CD4-positive, alpha-beta T cell treated with Interleukin-15 for 4 hours (primary cell): ENCODE data around the gene ADAM11.
"Not testable (repeated sequence)": the region's sequence is repeated elsewhere in the genome, so short reads cannot be mapped to it uniquely, and the experiment has no call there.

Experiments used
- DNase-seq: peaks from one replicate; pipeline ENCODE4 v3.0.0-alpha.2; 2020; ENCODE audit warnings: low spot score

The ADAM11 gene, protein sequence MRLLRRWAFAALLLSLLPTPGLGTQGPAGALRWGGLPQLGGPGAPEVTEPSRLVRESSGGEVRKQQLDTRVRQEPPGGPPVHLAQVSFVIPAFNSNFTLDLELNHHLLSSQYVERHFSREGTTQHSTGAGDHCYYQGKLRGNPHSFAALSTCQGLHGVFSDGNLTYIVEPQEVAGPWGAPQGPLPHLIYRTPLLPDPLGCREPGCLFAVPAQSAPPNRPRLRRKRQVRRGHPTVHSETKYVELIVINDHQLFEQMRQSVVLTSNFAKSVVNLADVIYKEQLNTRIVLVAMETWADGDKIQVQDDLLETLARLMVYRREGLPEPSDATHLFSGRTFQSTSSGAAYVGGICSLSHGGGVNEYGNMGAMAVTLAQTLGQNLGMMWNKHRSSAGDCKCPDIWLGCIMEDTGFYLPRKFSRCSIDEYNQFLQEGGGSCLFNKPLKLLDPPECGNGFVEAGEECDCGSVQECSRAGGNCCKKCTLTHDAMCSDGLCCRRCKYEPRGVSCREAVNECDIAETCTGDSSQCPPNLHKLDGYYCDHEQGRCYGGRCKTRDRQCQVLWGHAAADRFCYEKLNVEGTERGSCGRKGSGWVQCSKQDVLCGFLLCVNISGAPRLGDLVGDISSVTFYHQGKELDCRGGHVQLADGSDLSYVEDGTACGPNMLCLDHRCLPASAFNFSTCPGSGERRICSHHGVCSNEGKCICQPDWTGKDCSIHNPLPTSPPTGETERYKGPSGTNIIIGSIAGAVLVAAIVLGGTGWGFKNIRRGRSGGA

GRCh38 chr17:44758414-44759085 is at the start of gene ADAM11:
Gene ADAM11, plus strand, starts transcription at chr17:44758988. Its CDS starts 212 bp downstream, at chr17:44759200.
- no peak for DNase-seq

DNA sequence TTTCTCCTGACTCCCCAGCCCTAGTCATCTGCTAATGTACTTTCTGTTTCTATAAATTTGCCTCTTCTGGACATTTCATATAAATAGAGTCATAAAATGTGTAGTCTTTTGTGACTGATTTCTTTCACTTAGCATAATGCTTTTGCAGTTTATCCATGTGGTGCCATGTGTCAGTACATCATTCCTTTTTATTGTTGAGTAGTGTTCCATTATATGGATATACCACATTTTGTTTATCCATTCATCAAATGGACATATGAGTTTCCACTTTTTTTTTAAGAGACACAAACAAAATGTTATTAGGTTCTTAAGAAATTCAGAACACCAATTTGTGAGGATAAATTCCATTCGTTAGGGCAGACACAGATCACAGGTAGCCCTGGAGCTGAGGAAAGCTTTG is 39.3 kb upstream of the ADAM11 start:
- DNase-seq, result no peak

- no peak for DNase-seq
Measured at GRCh38 chr17:44722254-44722653, 36.5 kb upstream of the ADAM11 start.

- DNase-seq, result not testable (repeated sequence)
Measured at GRCh38 chr17:44726121-44726520, 32.7 kb upstream of the ADAM11 start.

- no peak for DNase-seq
Measured at GRCh38 chr17:44733753-44734152, 25.0 kb upstream of the ADAM11 start.

DNA sequence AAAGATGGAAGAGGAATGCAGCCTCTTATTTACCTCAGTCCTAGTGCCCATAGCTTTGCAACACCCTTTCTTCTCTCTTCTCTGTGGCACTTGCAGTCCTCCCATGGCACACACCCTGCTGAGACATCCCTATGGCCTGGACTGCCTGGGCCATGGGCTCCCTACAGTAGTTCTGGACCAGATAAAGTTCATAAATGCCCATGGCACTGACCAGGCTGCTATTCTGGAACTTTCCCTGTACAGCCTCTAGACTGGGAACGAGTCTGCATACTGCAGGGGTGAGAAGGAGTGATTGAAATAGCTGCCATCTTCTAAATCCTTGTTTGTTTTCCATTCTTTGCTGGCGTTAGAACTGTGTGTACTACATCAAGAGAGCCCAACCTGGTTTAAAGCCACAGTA is 24.5 kb upstream of the ADAM11 start:
- DNase-seq, result no peak

- DNase-seq, result no peak
Measured at GRCh38 chr17:44736551-44737240, 22.1 kb upstream of the ADAM11 start.

DNA sequence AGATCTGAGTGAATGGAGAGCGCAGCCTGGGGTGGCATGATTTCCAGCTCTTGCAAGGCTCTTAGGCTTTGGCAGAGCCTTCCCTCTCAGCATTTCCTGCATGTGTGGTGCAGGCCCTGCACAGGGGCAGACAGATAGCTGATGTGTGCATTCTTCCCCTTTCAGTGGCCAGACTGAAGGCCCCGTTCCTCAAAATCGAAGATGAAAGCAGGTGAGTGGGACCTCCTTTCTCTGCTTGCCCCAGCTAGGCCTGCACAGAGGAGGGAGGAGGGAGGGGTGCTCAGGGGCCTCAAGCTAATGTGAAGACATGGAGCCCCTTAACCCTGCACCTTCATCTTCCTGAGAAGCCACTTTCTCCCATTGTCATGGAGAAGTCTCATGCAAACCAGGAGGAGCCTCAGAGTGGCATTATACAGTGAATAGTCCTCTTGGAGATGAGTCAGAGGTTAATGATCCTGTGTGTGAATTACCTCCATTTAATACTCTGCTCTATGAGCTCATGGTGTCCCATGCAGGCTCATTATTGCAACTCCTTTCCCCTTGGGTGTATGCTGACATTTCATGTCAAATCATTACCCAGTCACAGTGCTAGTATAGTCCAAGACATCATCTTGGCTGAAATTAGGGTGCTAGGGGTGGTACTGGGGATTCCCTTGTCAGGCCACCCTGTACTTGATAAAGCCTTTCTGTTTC is 20.4 kb upstream of the ADAM11 start:
- DNase-seq, result no peak

- DNase-seq, result no peak
Measured at GRCh38 chr17:44741316-44741715, 17.5 kb upstream of the ADAM11 start.

- DNase-seq, result no peak
Measured at GRCh38 chr17:44745301-44745700, 13.5 kb upstream of the ADAM11 start.

DNA sequence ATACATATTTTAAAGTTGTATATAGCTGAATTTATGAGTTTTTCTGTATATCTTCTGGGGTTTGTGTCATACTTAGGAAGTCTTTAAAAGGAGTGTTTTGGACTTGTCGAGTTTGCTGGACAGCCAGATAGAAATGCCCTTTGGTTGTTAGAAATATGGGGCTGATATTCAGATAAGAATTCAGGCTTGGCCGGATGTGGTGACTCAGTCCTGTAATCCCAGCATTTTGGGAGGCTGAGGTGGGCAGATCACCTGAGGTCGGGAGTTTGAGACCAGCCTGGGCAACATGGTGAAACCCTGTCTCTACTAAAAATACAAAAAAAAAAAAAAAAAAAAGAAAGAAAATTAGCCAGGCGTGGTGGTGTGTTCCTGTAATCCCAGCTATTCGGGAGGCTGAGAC is 13.1 kb upstream of the ADAM11 start:
- not testable (repeated sequence) for DNase-seq

DNA sequence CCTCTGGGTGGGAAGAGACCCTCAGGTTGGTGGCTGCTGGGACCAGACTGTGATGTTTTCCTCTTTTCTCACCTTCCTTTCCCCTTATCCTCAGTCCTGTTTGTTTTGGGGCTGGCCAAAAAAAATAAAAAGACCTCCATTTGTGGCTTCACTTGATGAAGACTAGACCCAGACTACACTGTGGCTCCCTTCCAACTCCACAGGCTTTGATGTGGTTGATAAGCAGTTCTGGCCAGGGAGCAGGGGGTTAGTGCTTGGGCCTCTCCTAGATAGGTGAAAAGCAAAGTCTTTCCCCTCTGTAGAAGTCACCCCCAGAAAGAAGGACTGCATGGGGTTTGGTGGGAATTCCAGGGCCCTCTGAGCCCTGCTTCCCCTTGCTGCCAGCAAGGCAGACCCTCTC is 11.2 kb upstream of the ADAM11 start:
- no peak for DNase-seq

- DNase-seq, result no peak
Measured at GRCh38 chr17:44749076-44749979, 9.5 kb upstream of the ADAM11 start.

- no peak for DNase-seq
Measured at GRCh38 chr17:44749980-44750318, 8.8 kb upstream of the ADAM11 start.

- DNase-seq, result no peak
Measured at GRCh38 chr17:44751331-44751730, 7.5 kb upstream of the ADAM11 start.

DNA sequence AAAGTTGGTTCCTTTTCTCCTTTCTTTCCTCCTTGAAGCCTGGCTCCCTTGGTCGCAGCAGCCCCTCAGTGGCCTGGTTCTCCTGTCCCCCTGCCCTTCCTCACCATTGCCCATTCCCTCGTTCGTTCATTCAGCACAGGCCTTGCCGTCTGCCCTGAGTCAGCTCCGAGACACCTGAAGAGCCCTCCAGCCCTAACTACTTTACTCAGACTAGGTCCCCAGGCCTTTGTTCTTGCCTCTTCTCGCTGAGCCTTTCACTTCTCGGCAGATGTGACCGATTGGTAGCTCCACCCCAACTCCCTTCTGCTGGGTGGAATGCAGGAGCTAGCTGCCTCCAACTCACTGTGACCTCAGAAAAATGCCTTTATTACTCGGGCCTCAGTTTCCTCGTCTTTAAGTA is 7.0 kb upstream of the ADAM11 start:
- no peak for DNase-seq

DNA sequence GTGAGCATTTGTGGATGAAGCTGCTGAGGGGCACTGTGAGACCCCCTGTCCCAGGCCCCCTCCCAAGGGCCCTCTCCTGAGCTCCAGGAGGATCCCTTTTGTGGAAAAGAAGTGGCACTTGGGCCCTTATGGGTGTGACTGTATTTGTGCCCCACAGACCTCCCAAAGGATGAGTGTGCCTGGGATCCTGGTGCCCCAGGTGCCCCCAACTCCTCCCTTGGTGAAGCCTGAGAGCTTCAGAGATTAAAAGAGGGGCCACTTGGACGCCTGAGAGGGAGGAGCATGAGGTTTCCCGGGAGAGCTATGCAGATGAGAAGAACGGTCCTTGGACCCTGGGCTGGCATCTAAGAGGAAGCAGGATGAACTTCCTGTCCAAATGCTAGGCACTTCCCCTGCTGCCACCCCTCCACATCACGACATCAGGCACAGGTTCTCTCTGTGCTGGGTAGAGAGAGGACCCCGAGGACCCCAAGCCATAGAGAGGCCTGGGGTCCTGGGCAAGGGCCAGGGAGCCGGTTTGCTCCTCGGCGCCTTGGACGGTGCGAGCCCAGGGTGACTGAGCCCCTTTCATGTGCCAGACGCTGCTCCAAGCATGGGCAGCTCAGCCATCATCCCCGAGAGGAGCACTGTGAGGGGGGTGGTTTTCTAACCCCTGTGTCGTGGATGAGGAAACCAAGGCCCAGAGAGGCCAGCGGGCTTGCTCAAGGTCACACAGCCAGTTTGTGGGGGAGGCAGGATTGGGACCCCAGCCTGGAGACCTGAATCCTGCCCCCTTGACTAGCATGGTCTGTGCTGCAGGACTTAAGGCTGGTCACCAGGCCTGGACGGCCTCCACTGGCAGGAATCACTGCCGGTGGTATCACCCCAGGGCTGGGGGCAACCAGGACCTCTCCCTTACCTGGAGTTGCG is 5.6 kb upstream of the ADAM11 start:
- no peak for DNase-seq

GRCh38 chr17:44754276-44754675 is 4.5 kb upstream of the ADAM11 start:
- no peak for DNase-seq

- DNase-seq, result not testable (repeated sequence)
Measured at GRCh38 chr17:44755180-44755579, 3.6 kb upstream of the ADAM11 start.
